Smooth muscle cell (in vitro differentiated cells): Measurements from ENCODE around the gene CFAP45. TPM values are rescaled to one million over a fixed set of nuclear protein-coding genes. Genes with fewer than 3 reads are reported as not detected.

ENCODE experiments used
- DNase-seq: peaks from one replicate; lab custom pipeline; 2025; ENCODE audit not compliant: unreplicated experiment; lab: John Stamatoyannopoulos, UW
- H2AFZ ChIP-seq: fragments of 200-600 bp; sonication (generic); 2 replicates; pipeline ENCODE4 v1.6.0; 2016; ENCODE audit warnings: antibody characterized with exemption, low read depth, mild to moderate bottlenecking
- H3F3A ChIP-seq: fragments of 200-600 bp; sonication (generic); 2 replicates; pipeline ENCODE4 v1.6.0; 2017; ENCODE audit warnings: antibody characterized with exemption, low read depth
- H3K27ac ChIP-seq: fragments of 200-600 bp; sonication (generic); 2 replicates; pipeline ENCODE4 v1.5.1; 2016; ENCODE audit warnings: low read depth, mild to moderate bottlenecking
- H3K27me3 ChIP-seq: fragments of 200-600 bp; sonication (generic); 2 replicates; pipeline ENCODE4 v1.6.1; 2016; ENCODE audit warnings: low read depth, mild to moderate bottlenecking
- H3K36me3 ChIP-seq: fragments of 200-600 bp; sonication (generic); 2 replicates; pipeline ENCODE4 v1.5.1; 2016; ENCODE audit warnings: low read depth
- H3K4me1 ChIP-seq: fragments of 200-600 bp; sonication (generic); 2 replicates; pipeline ENCODE4 v1.5.1; 2016; ENCODE audit warnings: low read depth
- H3K4me2 ChIP-seq: fragments of 200-600 bp; sonication (generic); 2 replicates; pipeline ENCODE4 v1.6.0; 2016; ENCODE audit warnings: mild to moderate bottlenecking
- H3K4me3 ChIP-seq: fragments of 200-600 bp; sonication (generic); 2 replicates; pipeline ENCODE4 v1.5.1; 2016; ENCODE audit warnings: mild to moderate bottlenecking
- H3K79me2 ChIP-seq: fragments of 200-600 bp; sonication (generic); 2 replicates; pipeline ENCODE4 v1.6.0; 2016; ENCODE audit warnings: low read depth, mild to moderate bottlenecking
- H3K9ac ChIP-seq: fragments of 200-600 bp; sonication (generic); 2 replicates; pipeline ENCODE4 v1.6.0; 2016; ENCODE audit warnings: low read depth
- H3K9me3 ChIP-seq: fragments of 200-600 bp; sonication (generic); replicated peaks from 2 replicates; pipeline ENCODE4 v1.5.1; 2016; ENCODE audit warnings: low read depth
- H4K20me1 ChIP-seq: fragments of 200-600 bp; sonication (generic); 2 replicates; pipeline ENCODE4 v1.6.0; 2016; ENCODE audit warnings: low read depth
- CTCF ChIP-seq: fragments of 200-600 bp; sonication (generic); IDR thresholded peaks from 2 replicates; pipeline ENCODE4 v1.5.1; 2017; ENCODE audit warnings: borderline replicate concordance, mild to moderate bottlenecking, antibody characterized with exemption; ENCODE audit not compliant: insufficient read depth, poor library complexity, severe bottlenecking
- WGBS: methylation state at CpG from one replicate; pipeline ENCODE4 v1.1.7; 2016; ENCODE audit warnings: low lambda C conversion rate; 5-methylcytosine and 5-hydroxymethylcytosine counted together
- polyA plus RNA-seq: library from polyadenylated mRNA; unstranded; fragments of >200 nt; fragmentation: Nextera tagmentation; extraction: Ambion mirVana; gene quantifications from 2 replicates; pipeline ENCODE4 v1.2.1, GENCODE V29; 2016
- total RNA-seq: library from RNA; depleted of rRNA; stranded (reverse); fragments of >200 nt; gene quantifications from 2 replicates; pipeline ENCODE4 v1.2.3, GENCODE V29; 2014

The CFAP45 gene
- total and polyA plus RNA-seq, 2 experiments from 2014 or later = 1.2 to 1.3 TPM

GRCh38 chr1:159896546-159896930, 3.4 kb downstream of the CFAP45 start:
- Histone ChIP-seq H3K9me3 (no peaks in the 10 kb centered on the region), H3K27ac (peak overlapping the region; percentile 43), H3K4me2 (peak overlapping the region; percentile 67)

GRCh38 chr1:159895836-159896545, 4.0 kb downstream of the CFAP45 start:
- whole genome bisulfite sequencing = 70% methylated on average over 6 of the region's 6 CpGs
- H4K20me1 ChIP-seq = no peaks in the 10 kb centered on the region
- peaks cover 4% of the 10 kb centered on the region for H3K4me1 ChIP-seq

More at GRCh38 chr1:159896546-159896930, 3.4 kb downstream of the CFAP45 start:
- Histone ChIP-seq H3F3A (peaks cover 7% of the 10 kb centered on the region), H2AFZ (no peak overlapping the region), H4K20me1 (no peaks in the 10 kb centered on the region), H3K79me2 (no peaks in the 10 kb centered on the region), H3K27me3 (no peaks in the 10 kb centered on the region), H3K9ac (no peak overlapping the region), H3K4me1 (peaks cover 4% of the 10 kb centered on the region), H3K36me3 (no peaks in the 10 kb centered on the region), H3K4me3 (no peak overlapping the region)
- 33% methylated on average over 3 of the region's 3 CpGs for WGBS
- DNase-seq = no peak
- TF ChIP-seq CTCF = no peak

GRCh38 chr1:159895286-159895685, 4.7 kb downstream of the CFAP45 start:
- no peak overlapping the region for H3K9ac ChIP-seq
- H3K9me3 ChIP-seq = no peaks in the 10 kb centered on the region
- WGBS = 90% methylated on average over 3 of the region's 3 CpGs
- DNase-seq = no peak
- no peaks in the 10 kb centered on the region for H3K79me2 ChIP-seq
- no peak overlapping the region for H3K27ac ChIP-seq
- H3K4me1 ChIP-seq = peaks cover 3% of the 10 kb centered on the region
- H3K4me3 ChIP-seq = no peak overlapping the region
- no peaks in the 10 kb centered on the region for H3K36me3 ChIP-seq
- H3F3A ChIP-seq = peaks cover 7% of the 10 kb centered on the region
- H3K27me3 ChIP-seq = no peaks in the 10 kb centered on the region
- no peak for TF ChIP-seq CTCF
- H2AFZ ChIP-seq = no peak overlapping the region
- no peaks in the 10 kb centered on the region for H4K20me1 ChIP-seq
- no peak overlapping the region for H3K4me2 ChIP-seq

More at GRCh38 chr1:159895836-159896545, 4.0 kb downstream of the CFAP45 start:
- Histone ChIP-seq H2AFZ (no peak overlapping the region), H3K9me3 (no peaks in the 10 kb centered on the region), H3K27me3 (no peaks in the 10 kb centered on the region), H3K27ac (peak overlapping the region; percentile 43), H3K4me2 (peak overlapping the region; percentile 67), H3K9ac (no peak overlapping the region), H3K4me3 (no peak overlapping the region), H3K79me2 (no peaks in the 10 kb centered on the region), H3K36me3 (no peaks in the 10 kb centered on the region), H3F3A (peaks cover 7% of the 10 kb centered on the region)
- TF ChIP-seq CTCF = no peak
- no peak for DNase-seq

GRCh38 chr1:159892944-159893343, 7.0 kb downstream of the CFAP45 start:
- H3K27me3 ChIP-seq = no peaks in the 10 kb centered on the region
- no peak overlapping the region for H3K9ac ChIP-seq
- H3K79me2 ChIP-seq = no peaks in the 10 kb centered on the region
- 88% methylated on average over 5 of the region's 5 CpGs for WGBS
- H3K4me3 ChIP-seq = no peak overlapping the region
- no peaks in the 10 kb centered on the region for H3K36me3 ChIP-seq
- H3K27ac ChIP-seq = no peak overlapping the region
- no peak overlapping the region for H3K4me2 ChIP-seq
- H3K4me1 ChIP-seq = peaks cover 10% of the 10 kb centered on the region
- peaks cover 7% of the 10 kb centered on the region for H3F3A ChIP-seq
- no peak overlapping the region for H2AFZ ChIP-seq
- no peak for DNase-seq
- H3K9me3 ChIP-seq = no peaks in the 10 kb centered on the region
- H4K20me1 ChIP-seq = no peaks in the 10 kb centered on the region
- TF ChIP-seq CTCF = peak; percentile 5
